IMR-90 (cell line): Measurements from ENCODE around the gene TMEM225. TPM values are rescaled to one million over a fixed set of nuclear protein-coding genes. Genes with fewer than 3 reads are reported as not detected.

ENCODE experiments used
- ATAC-seq: fragments of 200-7000 bp; cut with Tn5 transposase; 2 replicates; pipeline ENCODE4 v1.9.1; 2020; ENCODE audit warnings: low read depth, mild to moderate bottlenecking, moderate library complexity
- BruUV-seq: library from RNA; stranded (reverse); fragments of 400-500 nt; replicated peaks from 2 replicates; lab custom pipeline; 2021; lab: Mats Ljungman, UMichigan
- CTCF ChIA-PET: fragments of 300-600 bp; formaldehyde crosslinking; extraction: SDS; loops from one replicate; lab custom pipeline; 2021; ENCODE audit warnings: antibody characterized with exemption; lab: Yijun Ruan, JAX
- POLR2A ChIA-PET: fragments of 300-600 bp; sonication (Branson Sonifier 250); formaldehyde crosslinking; loops from one replicate; lab custom pipeline; 2022; ENCODE audit warnings: antibody characterized with exemption; ENCODE audit not compliant: unreplicated experiment; lab: Charles Lee
- DNase-seq: peaks from one replicate; pipeline ENCODE4 v3.0.0; 2013
- H2AFZ ChIP-seq: replicated peaks from 2 replicates; pipeline ENCODE3; 2013; ENCODE audit warnings: low read length, mild to moderate bottlenecking; ENCODE audit not compliant: poor library complexity
- H2AK5ac ChIP-seq: 2 replicates; pipeline ENCODE4 v1.6.1; 2013; ENCODE audit warnings: low read depth, low read length, inconsistent platforms
- H2AK9ac ChIP-seq: replicated peaks from 2 replicates; pipeline ENCODE3; 2013; ENCODE audit warnings: mild to moderate bottlenecking, low read depth, low read length, moderate library complexity; ENCODE audit not compliant: poor library complexity
- H2BK120ac ChIP-seq: 2 replicates; pipeline ENCODE4 v1.6.1; 2013; ENCODE audit warnings: low read depth, low read length, inconsistent platforms
- H2BK15ac ChIP-seq: 3 replicates; pipeline ENCODE4 v1.6.1; 2013; ENCODE audit warnings: low read depth, low read length, inconsistent platforms
- H2BK20ac ChIP-seq: 2 replicates; pipeline ENCODE4 v1.6.1; 2013; ENCODE audit warnings: low read depth, mild to moderate bottlenecking, inconsistent platforms, low read length, moderate library complexity
- H2BK5ac ChIP-seq: 2 replicates; pipeline ENCODE4 v1.6.1; 2013; ENCODE audit warnings: mild to moderate bottlenecking, low read depth, low read length, inconsistent platforms; ENCODE audit not compliant: poor library complexity, severe bottlenecking
- H3K14ac ChIP-seq: replicated peaks from 2 replicates; pipeline ENCODE4 v1.6.1; 2013; ENCODE audit warnings: low read depth, low read length, inconsistent platforms
- H3K18ac ChIP-seq: 2 replicates; pipeline ENCODE4 v1.6.1; 2013; ENCODE audit warnings: low read depth, low read length, control low read depth
- H3K23ac ChIP-seq: 2 replicates; pipeline ENCODE4 v1.6.1; 2013; ENCODE audit warnings: low read depth, low read length, inconsistent platforms
- H3K27ac ChIP-seq: 2 replicates; pipeline ENCODE4 v1.5.1; 2013; ENCODE audit warnings: mild to moderate bottlenecking, control low read depth, low read length; ENCODE audit not compliant: insufficient read depth
- H3K27me3 ChIP-seq: 2 replicates; pipeline ENCODE4 v1.6.1; 2013; ENCODE audit warnings: low read length; ENCODE audit not compliant: control insufficient read depth, insufficient read depth
- H3K36me3 ChIP-seq: 2 replicates; pipeline ENCODE4 v1.6.1; 2013; ENCODE audit warnings: low read length, mixed read lengths; ENCODE audit not compliant: control insufficient read depth, insufficient read depth
- H3K4ac ChIP-seq: 2 replicates; pipeline ENCODE4 v1.6.1; 2013; ENCODE audit warnings: low read depth, low read length, inconsistent platforms
- H3K4me1 ChIP-seq: 2 replicates; pipeline ENCODE4 v1.6.1; 2013; ENCODE audit warnings: low read length, mixed read lengths; ENCODE audit not compliant: control insufficient read depth, insufficient read depth
- H3K4me2 ChIP-seq: 2 replicates; pipeline ENCODE4 v1.6.1; 2013; ENCODE audit warnings: low read depth, mild to moderate bottlenecking, control low read depth, low read length, moderate library complexity
- H3K4me3 ChIP-seq: 2 replicates; pipeline ENCODE4 v1.5.1; 2013; ENCODE audit warnings: low read depth, mild to moderate bottlenecking, control low read depth, low read length, moderate library complexity; ENCODE audit not compliant: insufficient read depth
- H3K56ac ChIP-seq: 2 replicates; pipeline ENCODE4 v1.6.1; 2013; ENCODE audit warnings: low read length, inconsistent platforms; ENCODE audit not compliant: insufficient read depth; ENCODE audit errors: extremely low read depth
- H3K79me1 ChIP-seq, 2 experiments: 2 replicates each; pipeline ENCODE4 v1.6.1; 2013; ENCODE audit warnings: low read length in 2 of 2, inconsistent platforms in 1 of 2, low read depth in 1 of 2
- H3K9ac ChIP-seq: 2 replicates; pipeline ENCODE4 v1.6.1; 2013; ENCODE audit warnings: low read depth, low read length, control low read depth
- H3K9me1 ChIP-seq: 2 replicates; pipeline ENCODE4 v1.6.1; 2013; ENCODE audit warnings: low read length, inconsistent platforms; ENCODE audit not compliant: insufficient read depth
- H3K9me3 ChIP-seq: 2 replicates; pipeline ENCODE4 v1.6.1; 2013; ENCODE audit warnings: low read length; ENCODE audit not compliant: control insufficient read depth, insufficient read depth
- H4K20me1 ChIP-seq: 2 replicates; pipeline ENCODE4 v1.6.1; 2013; ENCODE audit warnings: low read length, inconsistent platforms; ENCODE audit not compliant: insufficient read depth
- H4K5ac ChIP-seq: 2 replicates; pipeline ENCODE4 v1.6.1; 2013; ENCODE audit warnings: mild to moderate bottlenecking, low read depth, low read length, control low read depth
- H4K8ac ChIP-seq, 2 experiments: 2 replicates each; pipeline ENCODE4 v1.6.1; 2013; ENCODE audit warnings: low read depth in 2 of 2, low read length in 2 of 2, control low read depth in 1 of 2, inconsistent platforms in 1 of 2
- H4K91ac ChIP-seq: 2 replicates; pipeline ENCODE4 v1.6.1; 2013; ENCODE audit warnings: low read depth, low read length, inconsistent platforms; ENCODE audit not compliant: insufficient read depth
- CEBPB ChIP-seq: IDR thresholded peaks from 2 replicates; pipeline ENCODE4 v1.6.1; 2012; ENCODE audit warnings: low read depth, low read length, improper control_type of control experiment
- CHD1 ChIP-seq: IDR thresholded peaks from 2 replicates; pipeline ENCODE4 v1.6.1; 2012; ENCODE audit warnings: low read depth, low read length, improper control_type of control experiment
- FOS ChIP-seq: fragments of 150-350 bp; IDR thresholded peaks from 2 replicates; pipeline ENCODE4 v1.6.1; 2016; ENCODE audit warnings: low read depth, low read length
- MAFK ChIP-seq: IDR thresholded peaks from 2 replicates; pipeline ENCODE4 v1.6.1; 2012; ENCODE audit warnings: low read depth, low read length, improper control_type of control experiment
- MXI1 ChIP-seq: IDR thresholded peaks from 2 replicates; pipeline ENCODE4 v1.6.1; 2012; ENCODE audit warnings: low read depth, mild to moderate bottlenecking, low read length, moderate library complexity, borderline replicate concordance
- POLR2A ChIP-seq: IDR thresholded peaks from 2 replicates; pipeline ENCODE4 v1.6.1; 2012; ENCODE audit warnings: mild to moderate bottlenecking, low read depth, low read length
- RAD21 ChIP-seq: IDR thresholded peaks from 2 replicates; pipeline ENCODE4 v1.6.1; 2012; ENCODE audit warnings: low read length, improper control_type of control experiment
- RCOR1 ChIP-seq: IDR thresholded peaks from 2 replicates; pipeline ENCODE4 v1.6.1; 2012; ENCODE audit warnings: mild to moderate bottlenecking, low read length, improper control_type of control experiment; ENCODE audit not compliant: insufficient replicate concordance
- RFX5 ChIP-seq: IDR thresholded peaks from 2 replicates; pipeline ENCODE4 v1.8.0; 2012; ENCODE audit warnings: low read depth, mild to moderate bottlenecking, low read length, moderate library complexity
- SMC3 ChIP-seq: fragments of 150-350 bp; IDR thresholded peaks from 2 replicates; pipeline ENCODE4 v1.6.1; 2016; ENCODE audit warnings: low read depth, mild to moderate bottlenecking, antibody characterized with exemption, low read length, moderate library complexity
- USF2 ChIP-seq: fragments of 150-350 bp; IDR thresholded peaks from 2 replicates; pipeline ENCODE4 v1.6.1; 2017; ENCODE audit warnings: mild to moderate bottlenecking, antibody characterized with exemption, low read length, low read depth
- dilution Hi-C: fragments of 300-500 bp; cut with HindIII; formaldehyde crosslinking; loops from one replicate; pipeline ENCODE4 v1.14.3; 2018; ENCODE audit warnings: low sequenced_read_pairs; ENCODE audit not compliant: unreplicated experiment
- in situ Hi-C: fragments of 300-500 bp; cut with MboI; formaldehyde crosslinking; loops from 3 replicates; pipeline ENCODE4 v1.14.3; 2019; ENCODE audit warnings: low sequenced_read_pairs, inconsistent platforms, mixed read lengths
- intact Hi-C: fragments of 100-400 bp; cut with micrococcal nuclease; formaldehyde crosslinking; loops from 2 replicates; pipeline ENCODE4 v1.10.0; 2022
- polyA plus RNA-seq, 3 experiments: library from polyadenylated mRNA; depleted of rRNA; stranded (reverse); fragments of >200 nt; gene quantifications; 2 replicates each; pipeline ENCODE4 v1.2.3, GENCODE V29; 2012; ENCODE audit warnings: low replicate concordance in 1 of 3
- total RNA-seq: library from RNA; depleted of rRNA; stranded (reverse); fragments of >200 nt; gene quantifications from 2 replicates; pipeline ENCODE4 v1.2.3, GENCODE V29; 2012
- TF ChIP-seq, protein P1 (sequence below): conservative IDR thresholded peaks from 2 replicates; pipeline ENCODE4 v1.5.1; 2012; ENCODE audit warnings: mild to moderate bottlenecking, low read depth, low read length, improper control_type of control experiment
- TF ChIP-seq, protein P2 (sequence below): fragments of 150-350 bp; IDR thresholded peaks from 2 replicates; pipeline ENCODE4 v1.6.1; 2016; ENCODE audit warnings: low read depth, mild to moderate bottlenecking, low read length, moderate library complexity, borderline replicate concordance

Gene TMEM225
- total and polyA plus RNA-seq, 2 of the 4 experiments (the other 2 are of a cell fraction): not detected

DNA sequence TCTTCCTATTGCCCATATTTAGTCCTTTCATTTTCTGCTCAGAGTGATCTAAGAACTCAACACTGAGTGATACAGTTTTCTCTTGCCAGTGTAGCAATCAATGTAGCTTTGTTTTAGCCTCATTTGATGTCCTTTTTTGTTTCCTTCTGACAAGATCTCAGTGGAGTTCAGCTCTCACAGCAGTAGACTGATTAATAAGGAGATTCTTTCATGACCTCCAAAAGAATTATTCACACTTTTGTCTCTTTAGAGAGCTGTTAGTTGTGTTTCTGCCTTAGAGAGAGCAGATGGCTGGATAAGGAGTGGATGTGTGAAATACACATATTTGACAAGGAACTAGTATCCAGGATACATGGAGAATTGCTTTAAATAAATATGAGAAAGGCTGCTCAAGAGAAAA lies 6.6 kb upstream of the TMEM225 start:
- H3K9me1 ChIP-seq: no peaks in the 10 kb centered on the region
- H3K4me1 ChIP-seq: no peaks in the 10 kb centered on the region
- no TSS peak for BruUV-seq
- ChIA-PET CTCF (no interaction called here), POLR2A (no interaction called here)
- no peak overlapping the region for H3K56ac ChIP-seq
- H3K4me2 ChIP-seq: no peak overlapping the region
- intact Hi-C loops (no loop called here), dilution Hi-C loops (no loop called here), in situ Hi-C loops (no loop called here)
- H3K27me3 ChIP-seq: no peaks in the 10 kb centered on the region
- no peak overlapping the region for H3K23ac ChIP-seq
- H3K9me3 ChIP-seq: no peaks in the 10 kb centered on the region
- no peaks in the 10 kb centered on the region for H4K20me1 ChIP-seq
- H4K5ac ChIP-seq: no peak overlapping the region
- H3K79me1 ChIP-seq: no peaks in the 10 kb centered on the region
- no peak overlapping the region for H4K91ac ChIP-seq
- no peak overlapping the region for H2BK20ac ChIP-seq
- H3K18ac ChIP-seq: no peak overlapping the region
- no peak overlapping the region for H3K4me3 ChIP-seq
- no peak overlapping the region for H3K14ac ChIP-seq
- no peak overlapping the region for H4K8ac ChIP-seq
- no peak for ATAC-seq
- TF ChIP-seq, protein P1, sequence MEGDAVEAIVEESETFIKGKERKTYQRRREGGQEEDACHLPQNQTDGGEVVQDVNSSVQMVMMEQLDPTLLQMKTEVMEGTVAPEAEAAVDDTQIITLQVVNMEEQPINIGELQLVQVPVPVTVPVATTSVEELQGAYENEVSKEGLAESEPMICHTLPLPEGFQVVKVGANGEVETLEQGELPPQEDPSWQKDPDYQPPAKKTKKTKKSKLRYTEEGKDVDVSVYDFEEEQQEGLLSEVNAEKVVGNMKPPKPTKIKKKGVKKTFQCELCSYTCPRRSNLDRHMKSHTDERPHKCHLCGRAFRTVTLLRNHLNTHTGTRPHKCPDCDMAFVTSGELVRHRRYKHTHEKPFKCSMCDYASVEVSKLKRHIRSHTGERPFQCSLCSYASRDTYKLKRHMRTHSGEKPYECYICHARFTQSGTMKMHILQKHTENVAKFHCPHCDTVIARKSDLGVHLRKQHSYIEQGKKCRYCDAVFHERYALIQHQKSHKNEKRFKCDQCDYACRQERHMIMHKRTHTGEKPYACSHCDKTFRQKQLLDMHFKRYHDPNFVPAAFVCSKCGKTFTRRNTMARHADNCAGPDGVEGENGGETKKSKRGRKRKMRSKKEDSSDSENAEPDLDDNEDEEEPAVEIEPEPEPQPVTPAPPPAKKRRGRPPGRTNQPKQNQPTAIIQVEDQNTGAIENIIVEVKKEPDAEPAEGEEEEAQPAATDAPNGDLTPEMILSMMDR: no peak
- TF ChIP-seq FOS (no peak), RAD21 (no peak), RCOR1 (no peak), RFX5 (no peak), CEBPB (no peak), MXI1 (no peak), SMC3 (no peak), MAFK (no peak), POLR2A (no peak), USF2 (no peak), CHD1 (no peak)
- TF ChIP-seq, protein P2, sequence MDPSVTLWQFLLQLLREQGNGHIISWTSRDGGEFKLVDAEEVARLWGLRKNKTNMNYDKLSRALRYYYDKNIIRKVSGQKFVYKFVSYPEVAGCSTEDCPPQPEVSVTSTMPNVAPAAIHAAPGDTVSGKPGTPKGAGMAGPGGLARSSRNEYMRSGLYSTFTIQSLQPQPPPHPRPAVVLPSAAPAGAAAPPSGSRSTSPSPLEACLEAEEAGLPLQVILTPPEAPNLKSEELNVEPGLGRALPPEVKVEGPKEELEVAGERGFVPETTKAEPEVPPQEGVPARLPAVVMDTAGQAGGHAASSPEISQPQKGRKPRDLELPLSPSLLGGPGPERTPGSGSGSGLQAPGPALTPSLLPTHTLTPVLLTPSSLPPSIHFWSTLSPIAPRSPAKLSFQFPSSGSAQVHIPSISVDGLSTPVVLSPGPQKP: no peak
- H3K4ac ChIP-seq: no peak overlapping the region
- no peak overlapping the region for H3K9ac ChIP-seq
- H2AFZ ChIP-seq: no peak overlapping the region
- H3K36me3 ChIP-seq: no peaks in the 10 kb centered on the region
- no peak for DNase-seq
- H3K27ac ChIP-seq: no peak overlapping the region
- H2BK120ac ChIP-seq: no peak overlapping the region
- no peak overlapping the region for H2AK5ac ChIP-seq
- H2AK9ac ChIP-seq: no peak overlapping the region
- H2BK5ac ChIP-seq: no peak overlapping the region
- H2BK15ac ChIP-seq: no peak overlapping the region
